HCEC 1CT (cell line): ENCODE data around the gene SNRPN.
"Not testable (repeated sequence)": the region's sequence is repeated elsewhere in the genome, so short reads cannot be mapped to it uniquely, and the experiment has no call there.

Experiments used
- DNase-seq: peaks from one replicate; pipeline ENCODE4 v3.0.0-alpha.2; 2017

The SNRPN gene

DNA sequence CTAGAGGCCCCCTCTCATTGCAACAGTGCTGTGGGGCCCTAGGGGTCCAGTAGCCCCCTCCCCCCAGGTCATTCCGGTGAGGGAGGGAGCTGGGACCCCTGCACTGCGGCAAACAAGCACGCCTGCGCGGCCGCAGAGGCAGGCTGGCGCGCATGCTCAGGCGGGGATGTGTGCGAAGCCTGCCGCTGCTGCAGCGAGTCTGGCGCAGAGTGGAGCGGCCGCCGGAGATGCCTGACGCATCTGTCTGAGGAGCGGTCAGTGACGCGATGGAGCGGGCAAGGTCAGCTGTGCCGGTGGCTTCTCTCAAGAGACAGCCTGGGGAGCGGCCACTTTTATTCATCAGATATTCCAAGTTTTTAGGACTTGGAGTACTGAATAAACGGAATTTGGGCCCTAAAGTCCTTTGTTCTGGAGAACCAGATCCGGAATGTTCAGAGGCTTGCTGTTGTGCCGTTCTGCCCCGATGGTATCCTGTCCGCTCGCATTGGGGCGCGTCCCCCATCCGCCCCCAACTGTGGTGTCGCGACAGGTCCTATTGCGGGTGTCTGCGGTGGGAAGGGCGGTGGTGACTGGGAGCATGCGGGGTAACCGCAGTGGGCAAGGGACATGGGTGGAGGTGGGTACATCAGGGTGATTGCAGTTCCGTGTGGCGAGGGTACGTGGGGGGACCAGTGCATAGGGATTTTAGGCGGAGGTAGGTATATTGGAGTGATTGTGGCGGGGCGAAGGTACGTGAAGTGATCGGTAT is at the start of gene SNRPN, which contains the start of gene SNURF:
Gene SNRPN, plus strand, starts transcription at position 205 of the 748 bp plus-strand sequence. CDS start 19,467 bp downstream, outside the sequence.
Gene SNURF, plus strand, starts transcription at position 205 of the 748 bp plus-strand sequence. Its CDS starts 62 bp downstream, at position 267.
- peak; percentile 72 for DNase-seq

DNA sequence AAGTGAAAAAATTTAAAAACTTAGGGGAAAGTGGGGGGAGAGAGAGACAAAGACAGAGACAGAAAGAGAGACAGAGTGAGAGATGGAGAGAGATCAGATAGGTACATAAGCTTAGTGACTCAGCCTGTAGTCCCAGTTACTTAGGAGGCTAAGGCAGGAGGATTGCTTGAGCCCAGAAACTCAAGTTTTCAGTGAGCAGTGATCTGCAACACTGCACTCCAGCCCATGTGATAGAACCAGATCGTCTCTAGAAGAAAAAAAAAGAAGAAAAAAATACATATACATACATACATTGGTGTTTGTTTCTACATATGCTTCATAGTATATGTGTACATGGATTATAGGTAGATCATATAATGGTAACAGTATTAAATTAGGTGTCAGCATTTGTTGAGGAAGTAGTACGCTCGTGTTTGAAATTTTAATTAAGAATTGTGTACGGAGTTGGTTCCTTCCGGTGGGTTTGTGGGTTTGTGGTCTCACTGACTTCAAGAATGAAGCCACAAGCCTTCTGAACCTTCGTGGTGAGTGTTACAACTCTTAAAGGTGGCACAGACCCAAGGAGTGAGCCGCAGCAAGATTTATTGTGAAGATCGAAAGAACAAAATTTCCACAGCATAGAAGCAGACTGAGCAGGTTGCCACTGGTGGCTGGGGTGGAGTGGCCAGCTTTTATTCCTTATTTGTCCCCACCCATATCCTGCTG is 38.3 kb upstream of the SNRPN start:
- DNase-seq, result no peak

DNA sequence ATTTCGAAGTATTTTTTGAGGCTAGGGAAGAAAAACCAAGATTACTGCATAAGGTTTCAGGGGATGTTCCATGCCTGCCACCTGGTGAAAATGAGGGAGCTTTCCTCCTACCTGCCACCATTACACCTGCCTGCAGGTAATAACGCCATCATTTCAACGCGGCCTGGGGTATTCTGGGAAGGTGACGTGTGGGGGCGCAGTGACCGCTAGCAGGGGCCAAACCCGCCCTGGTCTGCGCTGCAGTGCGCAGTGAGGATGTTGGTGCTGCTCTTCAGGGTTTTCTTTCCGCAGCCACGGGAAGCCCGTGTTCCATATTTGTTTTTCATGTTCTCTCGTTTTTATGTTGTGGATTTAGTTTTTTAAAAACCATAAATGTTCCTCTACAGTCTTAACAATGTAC is 37.4 kb upstream of the SNRPN start:
- no peak for DNase-seq

DNA sequence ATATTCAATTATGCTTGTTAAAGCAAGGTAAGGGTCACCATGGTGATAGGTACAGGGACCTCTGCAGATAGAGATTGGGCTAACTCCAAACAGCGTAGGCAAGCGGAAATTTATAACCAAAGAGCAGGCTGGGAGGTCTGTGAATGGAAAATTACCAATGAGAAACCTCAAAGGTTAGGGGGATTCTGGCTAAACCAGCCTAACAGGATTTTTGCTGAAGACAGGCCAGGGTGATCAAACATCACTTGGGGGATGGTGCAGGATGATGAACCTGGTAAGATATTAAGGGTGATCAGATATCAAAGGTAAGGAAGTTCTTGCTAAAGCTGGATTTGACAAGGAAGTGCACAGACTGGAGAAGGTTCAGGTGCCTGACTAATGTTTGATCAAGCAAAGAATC is 35.3 kb upstream of the SNRPN start:
- no peak for DNase-seq

DNA sequence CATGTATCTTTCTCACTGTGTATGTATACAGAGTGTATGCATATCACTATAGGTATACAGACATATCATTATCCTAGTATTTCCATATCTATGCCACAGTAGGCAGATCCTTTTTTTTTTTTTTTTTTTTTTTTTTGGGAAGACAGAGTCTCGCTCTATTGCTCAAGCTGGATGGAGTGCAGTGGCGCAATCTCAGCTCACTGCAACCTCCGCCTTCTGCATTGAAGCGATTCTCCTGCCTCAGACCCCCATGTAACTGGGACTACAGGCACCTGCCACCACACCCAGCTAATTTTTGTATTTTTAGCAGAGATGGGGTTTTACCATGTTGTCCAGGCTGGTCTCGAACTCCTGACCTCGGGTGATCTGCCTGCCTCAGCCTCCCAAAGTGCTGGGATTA is 32.0 kb upstream of the SNRPN start:
- DNase-seq, result not testable (repeated sequence)

DNA sequence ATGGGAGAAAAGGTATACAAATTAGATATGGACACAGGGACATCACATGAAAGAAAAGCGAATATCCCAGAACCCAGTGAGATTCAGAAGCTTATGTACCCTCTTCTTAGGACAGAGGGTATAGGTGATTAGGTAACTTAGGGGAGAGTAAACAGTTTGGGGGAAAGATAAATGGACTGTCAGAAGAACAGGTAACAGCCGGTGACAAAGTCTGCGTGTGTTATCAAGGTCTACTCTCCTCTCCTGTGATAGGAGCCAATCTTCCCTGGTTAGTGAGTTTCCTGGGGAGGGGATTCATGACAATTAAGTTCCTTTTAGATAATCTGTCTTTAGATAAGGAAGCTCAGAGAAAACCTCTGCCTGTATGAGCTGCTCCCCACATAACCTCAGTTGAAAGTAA is 30.6 kb upstream of the SNRPN start:
- DNase-seq, result no peak

DNA sequence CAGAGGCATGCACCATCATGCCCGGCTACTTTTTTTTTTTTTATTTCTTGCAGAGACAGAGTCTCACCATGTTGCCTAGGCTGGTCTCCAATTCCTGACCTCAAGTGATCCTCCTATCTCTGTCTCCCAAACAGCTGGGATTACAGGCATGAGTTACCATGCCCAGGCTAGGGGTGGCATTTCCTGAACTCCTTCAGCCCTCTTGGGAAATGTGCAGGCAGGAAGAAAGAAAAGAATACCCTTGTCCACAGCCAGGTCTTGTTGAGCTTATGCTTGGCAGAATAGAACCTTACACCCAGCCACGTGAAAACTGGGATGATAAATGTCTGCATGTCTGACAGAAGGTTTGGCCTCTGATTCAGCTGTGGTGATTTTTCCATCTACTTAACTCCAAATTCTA is 30.2 kb upstream of the SNRPN start:
- no peak for DNase-seq

DNA sequence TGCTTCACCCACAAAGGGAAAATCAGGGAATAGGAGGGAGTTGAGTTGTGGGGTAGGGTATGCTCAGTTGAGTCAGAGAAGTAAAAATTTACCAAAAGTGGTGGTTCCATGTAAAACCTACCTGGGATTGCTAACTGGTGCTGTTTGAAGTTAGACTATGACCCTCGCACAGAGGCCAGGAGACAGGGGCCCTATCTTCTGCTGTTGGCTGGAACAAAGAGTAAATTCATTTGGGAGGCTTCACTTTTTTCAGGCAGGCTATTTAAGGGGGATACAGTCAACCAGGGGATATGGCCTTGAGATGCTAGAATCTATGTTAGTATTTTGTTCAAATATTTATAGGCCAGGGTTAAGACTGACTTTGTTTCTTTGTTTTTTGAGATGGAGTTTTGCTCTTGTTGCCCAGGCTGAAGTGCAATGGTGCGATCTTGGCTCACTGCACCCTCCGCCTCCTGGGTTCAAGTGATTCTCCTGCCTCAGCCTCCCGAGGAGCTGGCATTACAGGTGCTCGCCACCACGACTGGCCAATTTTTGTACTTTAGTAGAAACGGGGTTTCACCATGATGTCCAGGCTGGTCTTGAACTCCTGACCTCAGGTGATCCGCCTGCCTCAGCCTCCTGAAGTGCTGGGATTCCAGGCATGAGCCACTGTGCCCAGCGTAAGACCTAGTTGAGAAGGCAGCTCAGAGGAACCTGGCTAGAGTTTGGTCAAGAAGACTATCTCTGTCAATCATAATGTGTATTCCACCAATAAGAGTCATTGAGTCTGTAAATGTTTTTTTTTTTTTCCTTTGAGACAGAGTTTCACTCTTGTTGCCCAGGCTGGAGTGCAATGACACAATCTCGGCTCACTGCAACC is 22.7 kb upstream of the SNRPN start:
- not testable (repeated sequence) for DNase-seq

DNA sequence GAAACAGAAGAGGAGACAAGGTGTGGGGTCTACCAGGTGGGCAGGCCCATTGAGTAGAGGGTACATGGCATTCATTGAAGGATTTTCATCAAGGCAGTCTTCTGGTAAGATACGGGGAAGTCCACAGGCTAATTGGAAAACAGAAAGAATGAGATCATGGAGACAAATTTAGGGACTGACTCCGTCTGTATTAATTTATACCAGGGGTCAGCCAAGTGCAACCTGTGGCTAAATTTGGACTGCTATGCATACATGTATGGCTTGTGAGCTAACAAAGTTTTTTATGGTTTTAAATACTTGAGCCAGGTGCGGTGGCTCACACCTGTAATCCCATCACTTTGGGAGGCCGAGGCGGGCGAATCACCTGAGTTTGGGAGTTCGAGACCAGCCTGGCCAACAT is 21.1 kb upstream of the SNRPN start:
- no peak for DNase-seq

DNA sequence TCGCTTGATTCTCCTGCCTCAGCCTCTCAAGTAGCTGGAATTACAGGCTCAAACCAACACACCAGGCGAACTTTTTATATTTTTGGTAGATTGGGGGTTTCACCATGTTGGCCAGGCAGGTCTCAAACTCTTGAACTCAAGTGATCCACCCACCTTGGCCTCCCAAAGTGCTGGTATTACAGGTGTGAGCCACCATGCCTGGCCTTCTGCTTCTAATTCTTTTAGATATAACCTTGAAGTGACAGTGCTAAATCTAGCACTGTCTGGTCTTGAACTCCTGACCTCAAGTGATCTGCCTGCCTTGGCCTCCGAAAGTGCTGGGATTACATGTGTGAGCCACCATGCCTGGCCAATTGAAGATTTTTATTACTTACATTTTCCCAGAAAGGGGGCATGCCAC is 16.6 kb upstream of the SNRPN start:
- DNase-seq, result not testable (repeated sequence)

DNA sequence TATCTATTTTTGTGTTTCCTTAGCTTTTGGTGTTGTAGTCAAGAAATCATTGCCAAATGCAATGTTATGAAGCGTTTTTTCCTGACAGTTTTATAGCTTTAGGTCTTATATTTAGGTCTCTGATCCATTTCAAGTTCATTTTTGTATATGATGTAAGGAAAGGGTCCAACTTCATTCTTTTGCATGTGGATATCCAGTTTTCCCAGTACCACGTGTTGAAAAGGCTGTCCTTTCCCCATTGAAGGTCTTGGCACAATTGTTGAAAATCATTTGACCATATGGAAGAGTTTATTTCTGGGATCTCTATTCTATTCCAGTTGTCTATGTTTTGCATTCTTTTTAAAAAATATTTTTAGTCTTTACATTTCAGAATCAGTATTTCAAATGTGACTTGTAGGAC is 14.6 kb upstream of the SNRPN start:
- DNase-seq, result no peak

DNA sequence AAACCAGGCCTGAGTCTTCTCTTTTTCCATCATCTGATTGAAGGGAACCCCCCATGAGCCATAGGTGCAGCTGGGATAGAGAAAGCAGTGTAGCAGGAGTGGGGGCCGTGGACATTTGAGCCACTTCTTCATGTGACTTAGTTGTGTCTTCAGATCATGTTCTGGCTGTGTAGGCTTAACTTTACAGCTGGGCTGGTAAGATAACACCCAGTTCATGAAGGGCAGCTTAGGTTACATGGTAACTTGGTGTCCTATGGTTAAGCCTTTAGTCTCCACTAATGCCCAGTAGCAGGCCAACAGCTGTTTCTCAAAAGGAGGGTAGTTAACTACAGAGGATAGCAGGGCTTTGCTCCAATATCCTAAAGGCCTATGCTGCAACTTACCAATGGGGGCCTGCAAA is 11.4 kb upstream of the SNRPN start:
- DNase-seq, result no peak

DNA sequence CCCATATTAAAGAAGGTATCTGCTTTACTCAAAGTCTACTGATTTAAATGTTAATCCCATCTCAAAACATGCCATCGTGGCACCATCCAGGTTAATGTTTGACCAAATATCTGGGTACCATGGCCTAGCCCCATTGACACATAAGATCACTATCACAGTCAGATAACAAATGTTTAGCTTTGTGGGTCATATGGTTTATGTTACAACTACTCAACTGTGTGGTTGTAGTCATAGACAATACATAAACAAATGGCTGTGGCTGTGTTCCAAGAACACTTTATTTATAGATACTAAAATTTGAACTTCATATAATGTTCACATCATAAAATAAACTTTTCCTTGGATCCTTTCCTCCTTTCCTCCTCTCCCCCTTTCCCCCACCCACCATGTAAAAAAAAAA is 9.8 kb upstream of the SNRPN start:
- DNase-seq, result no peak

DNA sequence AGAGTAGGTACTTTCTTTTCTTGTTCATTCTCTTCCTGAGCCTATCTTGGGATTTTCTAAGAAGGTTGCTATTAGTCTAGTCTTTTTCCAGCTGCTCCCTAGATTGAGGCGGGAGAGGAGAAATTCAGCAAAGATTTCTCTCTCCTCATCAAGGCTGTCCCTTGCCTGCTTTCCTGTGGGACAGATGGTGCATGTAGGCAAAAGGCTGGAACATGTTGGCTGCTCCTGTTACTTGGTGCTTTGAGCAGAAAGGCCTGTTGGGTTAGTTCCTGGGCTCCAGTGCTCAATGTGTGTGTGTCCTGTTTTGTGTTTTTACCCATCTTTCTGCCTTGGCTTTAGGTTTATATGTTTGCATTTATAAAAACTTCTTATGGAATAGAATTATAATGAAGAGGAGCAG is 9.1 kb upstream of the SNRPN start:
- no peak for DNase-seq

DNA sequence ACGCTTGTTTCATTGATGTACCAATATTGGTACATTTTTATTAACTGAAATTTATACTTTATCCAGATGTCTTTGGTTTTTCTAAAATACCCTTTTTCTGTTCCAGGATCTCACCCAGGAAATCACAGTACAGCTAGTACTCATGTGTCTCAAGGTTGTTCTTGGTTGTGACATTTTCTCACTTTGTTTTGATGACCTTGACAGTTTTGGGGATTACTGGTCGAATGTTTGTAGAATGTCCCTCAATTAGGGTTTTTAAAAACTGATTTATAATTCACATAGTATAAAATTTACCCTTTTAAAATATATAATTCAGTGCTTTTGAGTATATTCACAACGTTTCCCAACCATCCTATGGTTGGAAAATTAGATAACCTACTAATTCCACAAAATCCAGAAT is 6.3 kb upstream of the SNRPN start:
- no peak for DNase-seq

DNA sequence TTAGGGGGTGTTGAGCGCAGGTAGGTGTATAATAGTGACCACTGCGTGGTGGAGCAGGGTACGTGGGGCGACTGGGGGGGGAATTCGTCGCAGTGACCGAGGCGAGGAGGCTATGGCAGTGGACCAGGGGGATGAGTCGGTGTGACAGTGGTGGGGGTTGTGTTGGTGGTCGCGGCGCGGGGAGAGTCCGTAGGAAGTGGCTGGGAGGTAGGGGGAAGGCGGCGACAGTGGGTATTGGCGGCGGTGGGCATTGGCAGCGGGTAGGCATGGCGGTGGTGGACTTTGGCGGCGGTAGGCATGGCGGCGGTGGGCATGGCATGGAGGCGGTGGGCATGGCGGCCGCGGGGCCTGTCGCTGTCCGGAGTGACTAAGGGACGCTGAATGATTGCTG is 739 bp downstream of the SNRPN start:
- DNase-seq, result no peak

DNA sequence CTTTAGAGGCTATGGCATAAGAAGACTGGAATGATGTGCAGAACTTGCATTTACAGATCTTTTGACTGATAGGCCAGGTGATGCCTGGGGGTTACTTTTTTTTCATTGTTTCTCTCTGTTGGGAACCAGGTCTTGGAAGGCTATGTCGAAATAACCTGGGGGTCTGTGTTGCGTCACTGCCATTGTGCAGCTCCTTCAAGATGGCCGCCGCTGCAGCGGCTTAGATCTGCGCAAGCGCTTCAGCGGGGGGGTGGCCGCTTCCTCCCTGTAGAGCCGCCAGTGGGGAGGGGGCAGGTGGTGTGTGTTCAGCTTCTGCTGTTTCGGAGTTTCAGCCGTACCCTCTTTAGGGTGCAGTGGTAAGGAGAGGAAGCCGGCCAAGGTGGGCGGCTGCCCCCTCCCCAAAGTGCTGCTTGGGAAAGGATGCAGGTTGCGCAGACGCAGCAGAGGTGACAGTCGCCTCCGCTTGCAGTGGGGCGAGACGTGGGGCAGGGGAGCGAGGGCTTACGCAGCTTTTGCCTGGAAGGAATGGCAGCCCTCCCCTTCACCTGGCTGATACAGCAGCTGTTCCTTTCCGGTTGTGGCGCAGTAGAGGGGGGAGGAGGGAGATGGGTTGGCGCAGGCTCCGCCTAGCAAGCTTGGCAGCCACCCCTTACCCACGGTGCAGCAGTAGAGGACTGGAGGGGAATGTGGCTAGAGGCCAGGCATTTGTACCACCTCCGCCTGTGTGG is 1.5 kb downstream of the SNRPN start:
- DNase-seq, result peak; percentile 37

DNA sequence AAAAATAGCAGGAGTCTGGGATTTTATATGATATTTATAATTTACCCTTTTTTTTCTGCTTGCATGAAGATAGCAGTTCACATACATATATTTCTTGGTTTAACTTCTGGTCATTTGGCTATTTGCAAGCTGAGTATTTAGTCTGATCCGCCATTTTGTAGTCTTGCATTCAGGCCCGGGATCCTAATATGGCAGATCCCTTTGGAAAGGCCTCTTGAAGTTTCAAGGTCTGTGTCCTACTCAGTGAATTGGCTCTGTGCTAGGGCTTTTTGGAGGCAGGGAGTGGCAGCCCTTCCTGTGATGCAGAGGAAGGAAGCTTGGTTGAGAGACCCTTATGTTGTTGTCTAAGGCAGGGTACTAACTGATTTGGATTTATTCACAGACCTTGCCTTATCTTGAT is 2.9 kb downstream of the SNRPN start:
- DNase-seq, result no peak

DNA sequence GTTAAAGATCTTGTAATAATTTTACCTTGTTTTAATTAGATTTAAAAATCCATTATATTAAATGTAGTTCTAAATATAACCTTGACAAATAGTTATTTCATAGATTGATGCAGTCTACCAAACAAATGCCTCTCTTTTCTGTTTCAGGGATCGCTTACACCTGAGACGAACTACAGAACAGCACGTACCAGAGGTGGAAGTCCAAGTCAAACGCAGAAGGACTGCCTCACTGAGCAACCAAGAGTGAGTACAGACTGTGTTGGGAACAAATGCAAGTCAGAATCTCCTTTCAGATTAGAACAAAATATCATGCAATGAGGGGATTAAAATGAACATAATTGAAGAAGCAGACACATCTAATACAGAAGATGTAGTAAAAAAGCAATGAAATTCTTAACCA is 7.2 kb downstream of the SNRPN start:
- no peak for DNase-seq

DNA sequence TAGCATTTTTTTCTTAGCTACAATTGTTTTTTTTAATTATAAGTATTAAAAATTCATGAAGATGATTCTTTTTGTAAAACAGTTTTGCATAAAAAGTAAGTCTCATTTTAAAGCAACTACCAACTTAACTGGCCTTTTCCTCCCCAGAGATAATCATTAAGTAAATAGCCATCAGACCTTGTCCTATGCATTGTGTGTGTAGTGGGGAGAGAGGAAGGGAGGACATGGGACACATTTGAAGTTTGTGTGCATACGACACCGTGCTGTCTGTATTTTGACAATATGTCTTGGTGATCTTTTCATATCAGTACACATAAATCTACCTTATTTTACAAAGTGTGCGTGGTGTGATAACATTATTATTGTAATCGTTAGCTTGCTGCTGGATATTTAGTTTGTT is 8.1 kb downstream of the SNRPN start:
- no peak for DNase-seq

DNA sequence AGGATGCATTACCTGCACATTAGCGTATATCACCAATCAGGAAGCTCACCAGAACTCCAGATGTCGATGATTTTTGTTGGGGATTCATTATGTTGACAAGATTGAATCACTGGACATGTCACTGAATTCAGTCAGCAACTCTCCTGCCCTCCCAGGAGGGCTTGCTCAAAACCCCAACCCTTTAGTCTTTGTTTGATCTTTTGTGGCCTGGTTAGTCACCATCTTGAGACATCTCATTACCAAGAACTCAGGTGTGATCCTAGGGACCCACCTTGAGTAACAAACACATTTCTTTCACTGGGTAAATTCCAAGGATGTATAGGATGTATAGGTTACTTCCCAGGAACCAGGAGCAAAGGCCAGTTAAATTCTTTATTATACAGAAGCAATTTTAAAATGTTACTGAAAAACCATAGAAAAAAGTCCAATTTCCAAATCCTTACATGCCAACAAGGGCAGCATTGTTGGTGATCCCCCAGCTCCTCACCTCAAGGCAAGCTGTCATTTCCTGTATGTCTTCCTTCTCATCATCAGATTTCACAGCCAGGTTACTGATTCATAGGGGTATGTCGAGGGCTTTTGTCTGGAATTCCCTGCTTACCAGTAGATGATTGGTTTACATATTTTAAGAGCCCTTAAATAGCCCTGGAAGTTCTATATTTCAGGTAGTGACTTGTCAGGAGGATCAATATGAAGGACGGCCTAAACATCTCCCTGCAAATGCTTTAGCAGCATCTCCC is 11.7 kb downstream of the SNRPN start:
- DNase-seq, result no peak

DNA sequence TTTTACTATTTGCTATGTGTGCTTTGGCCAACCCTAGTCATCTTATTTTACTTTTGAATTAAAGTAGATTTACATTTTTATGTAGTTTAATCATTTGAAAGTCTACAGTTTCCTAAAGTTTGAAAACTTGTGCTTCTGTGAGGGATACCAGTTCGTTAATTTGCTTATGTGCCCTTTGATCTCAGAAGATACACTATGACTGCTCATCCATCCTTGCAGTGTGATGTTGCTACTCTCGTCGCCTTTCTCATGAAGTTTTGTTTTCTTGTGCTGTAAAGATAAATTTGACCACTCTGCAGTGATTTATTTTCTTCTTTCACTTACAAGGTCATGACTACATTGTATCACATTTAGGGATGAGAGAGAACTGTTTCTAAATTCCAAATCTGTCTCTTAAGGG is 16.3 kb downstream of the SNRPN start:
- no peak for DNase-seq
